GM12891 (cell line): ENCODE data around the gene TOPBP1.

Experiments
- PAX5 ChIP-seq: IDR thresholded peaks from 2 replicates; pipeline ENCODE4 v1.6.1; 2011; ENCODE audit warnings: low read length, moderate library complexity, mild to moderate bottlenecking; ENCODE audit not compliant: insufficient read depth, severe bottlenecking
- POLR2A ChIP-seq: IDR thresholded peaks from 2 replicates; pipeline ENCODE4 v1.6.1; 2011; ENCODE audit warnings: low read depth, low read length, control low read depth
- POLR2AphosphoS5 ChIP-seq: IDR thresholded peaks from 2 replicates; pipeline ENCODE4 v1.6.1; 2011; ENCODE audit warnings: low read depth, low read length, control low read depth
- SPI1 ChIP-seq: IDR thresholded peaks from 2 replicates; pipeline ENCODE4 v1.6.1; 2011; ENCODE audit warnings: low read depth, low read length, control low read depth
- TAF1 ChIP-seq: IDR thresholded peaks from 2 replicates; pipeline ENCODE4 v1.6.1; 2011; ENCODE audit warnings: low read depth, low read length, control low read depth

DNA sequence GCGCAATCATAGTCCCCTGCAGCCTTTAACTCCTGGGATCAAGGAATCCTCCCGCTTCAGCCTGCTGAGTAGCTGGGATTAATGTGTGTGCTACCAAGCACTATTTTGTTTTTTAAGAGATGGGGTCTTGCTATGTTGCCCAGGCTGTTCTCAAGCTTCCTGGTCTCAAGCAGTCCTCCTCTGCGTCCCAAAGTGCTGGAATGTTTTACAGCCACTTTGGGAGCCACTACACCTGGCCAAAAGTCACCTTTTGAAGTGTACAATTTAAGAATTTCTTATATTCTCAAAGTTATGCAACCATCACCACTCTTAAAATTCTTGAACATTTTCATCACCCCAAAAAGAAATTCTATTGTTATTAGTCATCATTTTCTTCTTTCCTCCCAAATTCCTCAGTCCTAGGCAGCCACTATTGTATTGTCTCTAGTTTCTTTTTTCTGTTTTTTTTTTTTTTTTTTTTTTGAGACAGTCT is 70.4 kb downstream of the TOPBP1 start:
- TF ChIP-seq POLR2A: no peak
- TF ChIP-seq PAX5: no peak
- TF ChIP-seq POLR2AphosphoS5: no peak
- no peak for TF ChIP-seq TAF1
- TF ChIP-seq SPI1: no peak
